Suprapubic skin (tissue), 4 donors: ENCODE data around the gene PGGHG. TPM values are rescaled to one million over a fixed set of nuclear protein-coding genes. Genes with fewer than 3 reads are reported as not detected.

ENCODE experiments used
- DNase-seq, 2 donors: peaks; one replicate each; pipeline ENCODE4 v3.0.0-alpha.2; 2019; ENCODE audit warnings: low spot score in 2 of 2
- H3K27ac ChIP-seq: fragments of 200-600 bp; sonication (generic); one replicate; pipeline ENCODE4 v1.5.1; 2019
- H3K27me3 ChIP-seq: fragments of 200-600 bp; sonication (generic); one replicate; pipeline ENCODE4 v1.5.1; 2019
- H3K36me3 ChIP-seq: fragments of 200-600 bp; sonication (generic); one replicate; pipeline ENCODE4 v1.5.1; 2019
- H3K4me1 ChIP-seq: fragments of 200-600 bp; sonication (generic); one replicate; pipeline ENCODE4 v1.5.1; 2019
- H3K4me3 ChIP-seq: fragments of 200-600 bp; sonication (generic); one replicate; pipeline ENCODE4 v1.5.1; 2019; ENCODE audit warnings: mild to moderate bottlenecking
- H3K9me3 ChIP-seq: fragments of 200-600 bp; sonication (generic); one replicate; pipeline ENCODE4 v1.5.1; 2019
- EP300 ChIP-seq: sonication (generic); formaldehyde crosslinking; IDR thresholded peaks from one replicate; pipeline ENCODE4 v1.6.1; 2017; ENCODE audit warnings: antibody characterized with exemption
- POLR2A ChIP-seq, 2 donors: fragments of 450-650 bp; IDR thresholded peaks; one replicate each; pipeline ENCODE4 v1.6.1; 2017; ENCODE audit warnings: antibody characterized with exemption in 2 of 2, mild to moderate bottlenecking in 2 of 2, moderate library complexity in 2 of 2
- POLR2AphosphoS5 ChIP-seq, 3 donors: sonication (generic); formaldehyde crosslinking; IDR thresholded peaks; one replicate each; pipeline ENCODE4 v1.6.1; 2017; ENCODE audit warnings: antibody characterized with exemption in 3 of 3
- WGBS: methylation state at CpG from one replicate; pipeline ENCODE4 v1.1.5; 2018; 5-methylcytosine and 5-hydroxymethylcytosine counted together
- total RNA-seq, 4 donors: library from RNA; depleted of rRNA; stranded (reverse); fragments of >200 nt; gene quantifications; one replicate each; pipeline ENCODE4 v1.1.0, GENCODE V29; 2016
- TF ChIP-seq, protein P1 (sequence below), 2 donors: fragments of 200-600 bp in 1 of 2; fragments of 450-650 bp in 1 of 2; sonication (generic) in 1 of 2; IDR thresholded peaks; one replicate each; pipeline ENCODE4 v1.5.1; 2016 to 2019; ENCODE audit warnings: antibody characterized with exemption in 2 of 2, mild to moderate bottlenecking in 1 of 2, moderate library complexity in 1 of 2

The PGGHG gene
- total RNA-seq, 4 donors from 2014 or later, result 3.5 to 22.0 (median 8.1) TPM

DNA sequence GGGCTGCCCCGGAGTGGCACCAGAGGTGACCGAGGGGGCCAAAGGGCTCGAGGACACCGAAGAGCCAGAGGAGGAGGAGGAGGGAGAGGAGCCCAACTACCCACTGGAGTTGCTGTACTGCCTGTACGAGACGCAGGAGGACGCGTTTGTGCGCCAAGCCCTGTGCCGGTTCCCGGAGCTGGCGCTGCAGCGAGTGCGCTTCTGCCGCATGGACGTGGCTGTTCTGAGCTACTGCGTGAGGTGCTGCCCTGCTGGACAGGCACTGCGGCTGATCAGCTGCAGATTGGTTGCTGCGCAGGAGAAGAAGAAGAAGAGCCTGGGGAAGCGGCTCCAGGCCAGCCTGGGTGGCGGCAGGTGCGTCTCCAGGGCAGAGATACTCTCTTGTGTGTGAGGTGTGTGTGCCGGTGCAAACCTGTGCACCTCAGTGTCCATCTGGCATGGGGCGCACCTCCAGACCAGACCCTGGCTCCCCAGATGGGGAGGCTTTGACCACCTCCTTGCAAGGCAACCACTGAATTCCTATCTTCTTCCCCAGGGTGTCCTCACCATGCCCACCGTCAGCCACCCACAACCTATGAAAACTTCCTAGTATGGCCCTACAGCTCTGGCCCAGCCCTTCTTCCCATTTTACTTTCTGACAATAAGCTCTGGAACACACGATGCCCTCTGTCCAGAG is 7.3 kb upstream of the PGGHG start:
- WGBS, result 30% methylated on average over 14 of the region's 26 CpGs
- Histone ChIP-seq H3K9me3 (no peaks in the 10 kb centered on the region), H3K27me3 (peaks cover 85% of the 10 kb centered on the region), H3K4me1 (peaks cover 34% of the 10 kb centered on the region), H3K36me3 (no peaks in the 10 kb centered on the region), H3K4me3 (peak overlapping the region; percentile 44), H3K27ac (no peak overlapping the region)
- DNase-seq, result peak in 1 of 2 donors; percentile 66
- TF ChIP-seq EP300, result no peak
- TF ChIP-seq, protein P1, sequence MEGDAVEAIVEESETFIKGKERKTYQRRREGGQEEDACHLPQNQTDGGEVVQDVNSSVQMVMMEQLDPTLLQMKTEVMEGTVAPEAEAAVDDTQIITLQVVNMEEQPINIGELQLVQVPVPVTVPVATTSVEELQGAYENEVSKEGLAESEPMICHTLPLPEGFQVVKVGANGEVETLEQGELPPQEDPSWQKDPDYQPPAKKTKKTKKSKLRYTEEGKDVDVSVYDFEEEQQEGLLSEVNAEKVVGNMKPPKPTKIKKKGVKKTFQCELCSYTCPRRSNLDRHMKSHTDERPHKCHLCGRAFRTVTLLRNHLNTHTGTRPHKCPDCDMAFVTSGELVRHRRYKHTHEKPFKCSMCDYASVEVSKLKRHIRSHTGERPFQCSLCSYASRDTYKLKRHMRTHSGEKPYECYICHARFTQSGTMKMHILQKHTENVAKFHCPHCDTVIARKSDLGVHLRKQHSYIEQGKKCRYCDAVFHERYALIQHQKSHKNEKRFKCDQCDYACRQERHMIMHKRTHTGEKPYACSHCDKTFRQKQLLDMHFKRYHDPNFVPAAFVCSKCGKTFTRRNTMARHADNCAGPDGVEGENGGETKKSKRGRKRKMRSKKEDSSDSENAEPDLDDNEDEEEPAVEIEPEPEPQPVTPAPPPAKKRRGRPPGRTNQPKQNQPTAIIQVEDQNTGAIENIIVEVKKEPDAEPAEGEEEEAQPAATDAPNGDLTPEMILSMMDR (IDR thresholded peaks at IDR 0.05), result no peak

GRCh38 chr11:282171-282570 is 6.8 kb upstream of the PGGHG start:
- no peak overlapping the region for H3K4me3 ChIP-seq
- H3K9me3 ChIP-seq, result no peaks in the 10 kb centered on the region
- 70% methylated on average over 4 of the region's 4 CpGs for WGBS
- TF ChIP-seq POLR2A (IDR thresholded peaks at IDR 0.05), result no peak
- TF ChIP-seq POLR2AphosphoS5 (IDR thresholded peaks at IDR 0.05), result no peak
- TF ChIP-seq EP300, result no peak
- TF ChIP-seq, protein P1 (IDR thresholded peaks at IDR 0.05), result no peak
- H3K36me3 ChIP-seq, result no peaks in the 10 kb centered on the region
- peaks cover 85% of the 10 kb centered on the region for H3K27me3 ChIP-seq
- DNase-seq, result no peak
- H3K27ac ChIP-seq, result no peak overlapping the region
- peaks cover 35% of the 10 kb centered on the region for H3K4me1 ChIP-seq

GRCh38 chr11:282630-283360 is 6.1 kb upstream of the PGGHG start:
- TF ChIP-seq POLR2A (IDR thresholded peaks at IDR 0.05), result no peak
- TF ChIP-seq, protein P1 (IDR thresholded peaks at IDR 0.05), result no peak
- TF ChIP-seq EP300, result no peak
- TF ChIP-seq POLR2AphosphoS5 (IDR thresholded peaks at IDR 0.05), result no peak

DNA sequence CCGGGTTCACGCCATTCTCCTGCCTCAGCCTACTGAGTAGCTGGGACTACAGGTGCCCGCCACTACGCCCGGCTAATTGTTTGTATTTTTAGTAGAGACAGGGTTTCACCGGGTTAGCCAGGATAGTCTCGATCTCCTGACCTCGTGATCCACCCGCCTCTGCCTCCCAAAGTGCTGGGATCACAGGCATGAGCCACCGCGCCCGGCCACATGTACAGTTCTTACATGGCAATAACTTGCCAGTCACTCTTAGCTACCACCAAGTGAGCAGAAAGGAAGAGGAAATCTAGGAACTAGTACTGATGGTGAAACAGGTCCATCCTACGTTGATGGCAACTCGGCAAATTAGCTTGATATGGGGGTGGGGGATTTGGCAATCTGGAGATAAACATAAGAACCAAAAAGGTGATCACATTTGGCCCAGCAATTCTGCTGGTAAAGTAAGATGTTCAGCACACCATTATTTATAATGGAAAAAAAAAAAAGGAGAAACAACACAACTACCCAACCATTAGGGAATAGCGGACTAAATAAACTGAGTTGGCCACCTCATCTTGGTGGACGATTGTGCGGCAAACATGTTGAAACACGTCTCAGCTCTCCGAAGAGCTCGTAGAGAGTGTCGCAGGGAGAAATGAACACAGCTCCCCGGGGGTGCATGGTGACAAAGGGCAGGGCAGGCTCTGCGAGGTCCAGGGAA is 5.4 kb upstream of the PGGHG start:
- WGBS, result 85% methylated on average over 23 of the region's 23 CpGs
- Histone ChIP-seq H3K36me3 (no peaks in the 10 kb centered on the region), H3K4me1 (peaks cover 45% of the 10 kb centered on the region), H3K9me3 (no peaks in the 10 kb centered on the region), H3K4me3 (no peak overlapping the region), H3K27ac (no peak overlapping the region), H3K27me3 (peaks cover 82% of the 10 kb centered on the region)
- TF ChIP-seq POLR2A (IDR thresholded peaks at IDR 0.05) (no peak), EP300 (no peak), POLR2AphosphoS5 (IDR thresholded peaks at IDR 0.05) (no peak)
- TF ChIP-seq, protein P1 (IDR thresholded peaks at IDR 0.05), result no peak
- DNase-seq, result peak in 1 of 2 donors; percentile 58

More at GRCh38 chr11:282630-283360, 6.1 kb upstream of the PGGHG start:
- Histone ChIP-seq H3K36me3 (no peaks in the 10 kb centered on the region), H3K27ac (no peak overlapping the region), H3K4me3 (no peak overlapping the region), H3K27me3 (peaks cover 86% of the 10 kb centered on the region), H3K4me1 (peaks cover 38% of the 10 kb centered on the region), H3K9me3 (no peaks in the 10 kb centered on the region)
- peak in 1 of 2 donors; percentile 52 for DNase-seq
- WGBS, result 63% methylated on average over 13 of the region's 13 CpGs
